C4-2B (cell line): ENCODE measurements around the gene EIF2B5.

ENCODE experiments used
- CTCF ChIP-seq: fragments of 450-650 bp; conservative IDR thresholded peaks from 2 replicates; pipeline ENCODE4 v1.5.1; 2017; ENCODE audit warnings: mild to moderate bottlenecking
- ZFX ChIP-seq: fragments of 450-650 bp; IDR thresholded peaks from 2 replicates; pipeline ENCODE4 v1.6.1; 2017

- no peak for TF ChIP-seq CTCF
- TF ChIP-seq ZFX = no peak
Measured at GRCh38 chr3:184164648-184165330, 29.6 kb downstream of the EIF2B5 start.
